CD4-positive, alpha-beta T cell treated with Interleukin-15 for 4 hours (primary cell): ENCODE results near the gene SHROOM4.

Experiments used
- DNase-seq: peaks from one replicate; pipeline ENCODE4 v3.0.0-alpha.2; 2020; ENCODE audit warnings: low spot score

SHROOM4 gene

DNA sequence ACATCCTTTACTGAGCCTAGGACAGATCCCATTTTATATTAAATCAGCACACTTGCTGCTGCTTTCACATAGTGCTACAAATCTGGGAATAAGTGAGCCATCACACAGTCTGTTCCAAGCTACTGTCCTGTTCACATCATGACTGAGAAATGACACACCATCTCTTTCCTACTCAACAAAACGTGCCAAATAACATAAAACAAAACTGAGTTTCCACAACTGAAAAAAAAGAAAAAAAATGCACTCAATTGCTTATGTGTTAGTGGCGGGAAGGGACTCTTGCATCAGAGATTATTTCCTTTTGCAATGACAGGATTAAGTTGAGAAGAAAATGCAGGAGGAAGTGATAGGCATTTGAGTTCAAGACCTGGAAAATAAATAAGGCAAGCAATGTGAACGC, 109.0 kb downstream of the SHROOM4 start:
- DNase-seq = no peak

DNA sequence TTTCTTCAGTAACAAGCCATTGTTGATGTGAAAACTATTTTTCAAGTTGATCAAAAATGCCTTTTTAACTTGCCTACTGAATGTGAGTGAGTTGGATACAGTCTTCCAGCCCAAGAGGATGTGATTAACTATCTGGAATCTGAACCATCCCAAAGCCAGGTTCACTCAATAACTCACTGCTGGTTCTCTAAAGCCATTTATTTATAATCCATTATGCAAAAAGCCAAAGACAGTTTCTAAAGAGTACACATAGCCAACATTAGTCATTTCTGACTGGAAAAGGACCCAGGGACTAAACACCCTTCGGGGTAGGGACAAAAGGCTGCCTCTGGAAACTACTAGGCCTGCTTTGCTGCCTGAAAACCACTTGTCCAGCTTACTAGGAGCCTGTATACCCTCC, 109.6 kb downstream of the SHROOM4 start:
- DNase-seq = no peak

DNA sequence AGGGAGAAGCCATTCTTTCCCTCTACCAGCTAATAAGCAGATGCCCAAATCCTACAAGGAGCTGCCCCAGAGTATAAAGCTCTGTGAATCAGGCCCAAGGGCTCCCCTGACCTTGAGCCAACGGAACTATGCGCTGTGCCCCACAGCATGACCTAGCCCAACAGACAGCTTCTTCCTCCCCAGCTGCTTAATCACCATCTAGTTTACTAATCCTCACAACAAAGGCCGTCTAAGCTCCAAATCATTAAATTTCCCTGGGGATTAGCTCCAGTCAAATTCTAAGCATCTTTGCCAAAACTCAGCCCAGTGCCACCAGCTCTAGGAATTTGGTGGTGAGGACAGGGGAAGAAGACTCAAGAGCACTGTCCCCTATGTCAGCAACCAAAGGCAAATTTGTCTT, 113.1 kb downstream of the SHROOM4 start:
- no peak for DNase-seq

DNA sequence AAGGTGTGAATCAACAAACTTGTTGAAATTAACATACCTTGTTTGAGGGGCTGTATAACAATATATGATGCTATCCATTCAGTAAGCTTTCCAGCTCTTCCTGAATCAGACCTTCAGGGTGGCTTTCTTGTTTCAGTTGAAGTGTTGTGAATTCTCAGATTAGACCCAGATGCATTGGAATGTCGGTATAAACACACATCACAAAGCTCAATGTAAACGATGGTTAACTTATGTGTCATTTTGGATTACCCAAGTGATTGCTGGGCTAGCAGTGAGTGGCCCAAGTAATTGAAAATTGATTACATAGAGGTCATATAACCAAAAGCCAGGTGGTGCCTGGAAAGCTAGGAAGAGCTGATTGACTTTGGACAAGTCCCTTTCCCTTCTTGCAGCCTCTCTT, 115.0 kb downstream of the SHROOM4 start:
- no peak for DNase-seq

DNA sequence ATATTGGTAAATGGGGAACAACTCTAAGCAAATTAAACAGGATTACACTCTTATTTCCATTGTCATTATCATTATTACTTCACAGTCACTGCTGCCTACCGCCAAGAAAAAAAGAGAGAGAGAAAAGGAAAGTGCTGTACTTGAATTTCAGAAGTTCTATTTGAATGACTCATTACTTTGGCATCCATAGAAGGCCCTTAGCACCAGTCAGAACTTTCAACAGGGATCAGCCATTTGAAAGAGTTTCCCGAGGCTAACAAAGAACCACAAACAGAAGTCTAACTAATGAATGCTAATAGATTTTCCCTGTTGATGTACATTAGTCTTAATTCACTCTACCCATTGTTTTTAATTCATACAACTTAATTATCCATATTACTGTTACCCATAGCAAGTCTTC, 116.3 kb downstream of the SHROOM4 start:
- DNase-seq = no peak

DNA sequence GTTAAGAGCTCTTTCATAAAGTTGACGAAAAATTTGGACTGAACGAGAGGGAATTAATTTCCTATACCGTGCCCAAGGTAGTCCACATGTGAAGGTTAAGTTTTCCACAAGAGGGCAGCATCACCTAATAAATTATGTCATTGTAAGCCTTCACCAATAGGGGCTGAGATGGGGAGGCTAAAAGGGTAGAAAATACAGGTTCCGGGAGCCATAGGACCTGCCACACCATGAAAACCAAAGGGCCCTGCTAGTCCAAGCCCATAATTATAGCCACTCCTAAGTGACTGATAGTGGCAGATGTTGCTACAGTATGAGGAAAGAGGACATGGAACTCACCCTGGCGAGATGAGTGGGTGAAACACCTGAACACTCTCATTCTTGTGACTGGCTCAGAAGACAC, 122.2 kb downstream of the SHROOM4 start:
- DNase-seq = peak; percentile 28

DNA sequence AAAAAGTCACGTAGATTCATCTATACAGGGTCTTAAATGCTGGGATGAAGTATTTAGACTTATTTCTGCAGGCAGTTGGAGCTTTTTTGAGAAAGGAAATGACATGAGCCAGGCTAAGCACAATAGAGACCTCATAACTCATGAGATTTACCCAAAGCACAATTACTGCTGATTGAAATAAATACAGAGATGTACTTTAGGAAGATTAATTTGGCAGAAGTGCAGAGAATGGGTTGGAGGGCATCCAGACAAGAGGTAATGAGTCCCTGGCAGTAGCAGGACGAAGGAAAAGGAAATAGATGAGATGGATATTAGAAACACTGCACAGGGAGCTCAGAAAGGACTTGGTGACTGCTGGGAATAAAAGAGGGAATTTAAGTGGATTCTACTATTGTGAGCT, 129.1 kb downstream of the SHROOM4 start:
- DNase-seq = no peak

DNA sequence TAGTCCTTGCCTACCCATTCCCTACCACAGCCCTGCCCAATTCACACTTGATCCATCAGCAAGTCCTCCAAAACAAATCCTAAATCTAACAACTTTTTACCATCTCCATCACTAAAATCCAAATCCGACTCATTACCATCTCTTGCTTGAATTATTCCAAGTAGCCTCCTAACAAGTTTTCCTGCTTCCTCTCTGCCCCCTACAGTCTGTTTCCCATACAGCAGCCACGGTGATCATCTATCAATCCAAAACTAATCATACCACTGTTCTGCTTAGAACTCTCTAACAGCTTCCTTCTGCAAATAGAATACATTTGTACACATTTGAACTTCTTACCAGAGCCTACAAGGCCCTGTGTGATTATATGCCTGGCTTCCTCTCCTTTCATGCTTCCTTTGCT, 133.0 kb downstream of the SHROOM4 start:
- no peak for DNase-seq

DNA sequence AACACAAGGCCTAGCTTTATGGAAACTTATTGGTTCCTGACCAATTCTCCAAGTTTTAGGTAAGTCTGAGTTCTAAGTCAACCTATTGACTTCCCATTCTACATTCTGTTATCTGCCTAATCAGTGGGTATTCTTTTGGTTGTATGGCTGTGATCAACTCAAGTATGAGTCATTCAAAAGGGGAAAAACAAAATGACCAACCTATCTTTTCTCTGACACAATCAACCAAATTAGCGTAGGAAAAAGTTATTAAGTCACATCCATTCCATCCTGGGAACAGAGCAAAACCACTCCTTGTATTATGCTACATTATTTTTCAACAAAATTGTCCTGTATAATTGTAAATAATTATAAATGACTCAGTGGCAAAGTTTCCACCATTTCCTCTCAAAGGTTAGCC, 136.2 kb downstream of the SHROOM4 start:
- DNase-seq = no peak

DNA sequence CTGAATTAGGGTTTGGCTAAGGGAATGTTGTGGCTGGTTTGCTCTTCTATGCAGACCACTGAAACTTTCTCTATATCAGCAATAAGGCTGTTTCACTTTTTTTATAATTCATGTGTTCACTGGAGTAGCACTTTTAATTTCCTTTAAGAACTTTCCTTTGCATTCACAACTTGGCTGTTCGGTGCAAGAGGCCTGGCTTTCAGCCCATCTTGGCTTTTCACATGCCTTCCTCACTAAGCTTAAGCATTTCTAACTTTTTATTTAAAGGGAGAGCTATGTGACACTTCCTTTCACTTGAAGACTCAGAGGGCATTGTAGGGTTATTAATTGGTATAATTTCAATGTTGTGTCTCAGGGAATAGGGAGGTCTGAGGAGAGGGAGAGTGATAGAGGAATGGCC, 142.3 kb downstream of the SHROOM4 start:
- no peak for DNase-seq

DNA sequence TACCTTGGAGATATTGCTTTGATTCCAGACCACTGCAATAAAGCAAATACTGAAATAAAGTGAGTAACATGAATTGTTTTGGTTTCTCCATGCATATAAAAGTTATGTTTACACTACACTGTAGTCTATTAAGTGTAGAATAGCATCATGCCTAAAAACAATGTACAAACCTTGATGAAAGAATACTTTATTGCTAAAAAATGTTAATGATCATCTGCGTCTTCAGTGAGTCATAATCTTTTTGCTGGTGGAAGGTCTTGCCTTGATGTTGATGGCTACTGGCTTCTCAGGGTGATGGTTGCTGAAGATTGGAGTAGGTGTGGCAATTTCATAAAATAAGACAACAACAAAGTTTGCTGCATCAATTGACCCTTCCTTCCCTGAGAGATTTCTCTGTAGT, 145.1 kb downstream of the SHROOM4 start:
- DNase-seq = no peak

DNA sequence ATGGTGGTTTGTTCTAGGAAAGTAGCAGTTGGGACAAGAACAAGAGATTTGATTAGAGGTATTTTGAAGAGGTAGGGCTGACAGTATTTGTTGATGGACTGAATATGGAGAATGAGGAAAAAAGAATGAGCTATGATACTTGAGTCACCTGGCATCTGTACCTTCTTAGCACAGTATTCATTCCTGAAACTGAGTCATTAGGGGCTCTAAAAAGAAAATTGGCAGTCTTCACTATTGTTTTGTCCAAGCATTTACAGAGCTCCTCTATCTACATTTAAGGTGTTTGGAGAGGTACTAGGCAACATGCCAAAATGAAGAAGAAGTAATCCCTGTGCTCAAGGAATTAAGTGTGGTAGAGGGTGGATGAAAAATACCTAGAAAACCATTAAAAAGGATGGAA, 165.8 kb downstream of the SHROOM4 start:
- DNase-seq = no peak

DNA sequence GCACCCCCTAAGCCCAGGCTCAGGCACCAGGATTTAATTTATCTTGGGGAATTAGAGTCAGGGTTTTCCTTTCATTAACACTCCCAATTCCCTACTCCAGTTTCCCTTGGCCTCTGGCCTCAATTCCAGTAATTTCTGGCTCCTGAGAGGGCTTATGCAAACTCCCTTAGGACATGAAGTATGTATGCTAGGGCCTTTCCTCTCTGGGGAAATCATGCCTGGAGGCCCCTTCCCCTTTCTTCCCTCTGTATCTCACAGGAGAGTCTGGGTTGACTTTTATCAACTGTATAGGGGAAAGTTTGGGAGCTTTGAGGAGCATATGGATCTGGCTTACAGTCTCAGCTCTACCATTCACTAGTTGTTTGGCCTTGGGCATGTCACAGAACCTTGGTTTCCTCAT, 169.5 kb downstream of the SHROOM4 start:
- no peak for DNase-seq

DNA sequence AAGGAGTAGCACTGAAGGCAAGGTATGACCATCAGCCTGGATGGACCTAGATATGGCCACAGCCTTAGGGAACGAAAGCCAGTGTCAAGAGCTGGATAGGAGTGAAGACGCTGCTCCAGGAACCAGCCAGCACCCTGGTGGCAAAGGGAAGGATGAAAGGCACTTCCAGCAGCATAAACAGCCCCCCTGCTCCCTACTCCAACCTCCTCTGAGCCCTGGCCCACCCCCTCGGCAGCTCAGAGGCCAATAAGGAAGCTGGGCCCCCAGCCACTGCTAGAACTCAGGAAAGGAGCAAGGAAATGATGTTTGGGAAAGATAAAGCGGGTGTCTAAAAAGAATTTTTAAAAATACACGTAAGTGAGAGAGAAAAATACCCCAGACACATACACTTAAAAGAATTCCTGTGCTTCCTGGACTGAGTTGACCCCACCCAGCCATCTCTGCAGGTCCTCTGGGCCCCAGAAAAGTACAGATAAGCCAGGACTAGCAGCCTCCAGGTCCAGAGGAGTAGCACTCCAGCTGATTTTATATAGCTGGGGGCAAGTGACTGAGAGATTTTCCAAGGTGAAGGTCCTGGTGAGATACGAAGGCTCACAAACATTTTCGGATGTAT, 170.4 kb downstream of the SHROOM4 start:
- no peak for DNase-seq

DNA sequence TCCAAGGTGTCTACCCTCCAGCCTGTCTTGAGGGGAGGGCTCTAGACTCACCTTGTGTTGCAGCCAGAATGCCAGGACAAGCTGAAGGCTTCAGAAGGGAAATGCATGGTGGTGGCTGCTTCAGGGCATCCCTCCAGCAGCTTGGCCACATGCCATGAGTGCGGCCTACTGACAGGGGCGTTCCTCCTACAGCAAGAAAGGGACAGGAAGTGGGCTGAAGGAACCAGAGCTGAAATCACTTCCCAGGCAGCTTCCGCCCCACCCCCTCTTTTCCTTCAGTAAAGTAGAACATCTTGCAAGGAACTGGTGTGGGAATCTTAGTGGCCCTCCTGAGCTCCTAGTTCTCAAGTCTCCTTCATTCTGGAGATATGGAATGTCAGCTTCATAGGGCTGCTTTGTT, 175.9 kb downstream of the SHROOM4 start:
- DNase-seq = no peak

DNA sequence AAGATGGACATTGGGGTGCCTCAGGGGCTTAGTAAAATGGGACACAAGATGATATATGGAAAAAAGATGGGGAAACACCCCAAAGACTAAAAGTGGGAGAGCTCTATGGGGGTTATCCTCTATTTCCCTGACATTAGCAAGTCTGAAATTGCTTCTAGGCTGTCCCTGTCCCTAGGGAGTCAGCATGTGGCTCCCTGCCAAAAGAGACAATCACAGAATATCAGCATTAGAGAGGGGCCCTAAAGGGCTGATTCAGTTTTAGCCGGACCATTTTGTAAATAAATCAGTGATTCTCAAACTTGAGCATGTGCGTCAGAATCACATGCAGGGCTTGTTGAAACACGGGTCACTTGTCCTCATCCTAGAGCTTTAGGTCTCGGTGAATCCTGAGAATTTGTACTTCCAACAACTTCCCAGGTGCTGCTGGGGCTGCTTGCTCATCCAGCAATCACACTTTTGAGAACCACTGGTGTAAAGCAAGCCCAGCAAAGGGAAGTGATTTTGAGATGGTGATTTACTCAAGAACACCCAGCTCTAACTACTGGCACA, 178.1 kb downstream of the SHROOM4 start:
- no peak for DNase-seq

DNA sequence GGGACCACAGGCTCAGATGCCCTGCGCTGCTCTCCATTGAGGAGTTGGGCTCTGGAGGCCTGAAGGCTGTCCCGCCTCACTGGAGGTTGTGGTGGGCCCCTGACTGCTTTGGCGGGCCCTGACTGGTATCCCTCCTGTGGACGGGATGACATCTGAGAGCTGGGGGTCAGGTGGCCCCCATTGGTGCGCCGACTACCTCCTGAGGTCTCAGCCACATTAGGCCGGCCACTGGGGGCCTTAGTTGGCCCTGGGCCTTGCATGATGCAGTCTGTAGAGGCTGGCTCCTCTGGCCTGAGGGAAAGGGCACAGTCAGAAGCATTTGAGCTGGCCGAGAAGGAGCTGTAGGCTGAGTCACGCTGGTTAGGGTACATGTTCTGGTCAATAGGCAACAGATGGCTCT, 178.8 kb downstream of the SHROOM4 start:
- no peak for DNase-seq

DNA sequence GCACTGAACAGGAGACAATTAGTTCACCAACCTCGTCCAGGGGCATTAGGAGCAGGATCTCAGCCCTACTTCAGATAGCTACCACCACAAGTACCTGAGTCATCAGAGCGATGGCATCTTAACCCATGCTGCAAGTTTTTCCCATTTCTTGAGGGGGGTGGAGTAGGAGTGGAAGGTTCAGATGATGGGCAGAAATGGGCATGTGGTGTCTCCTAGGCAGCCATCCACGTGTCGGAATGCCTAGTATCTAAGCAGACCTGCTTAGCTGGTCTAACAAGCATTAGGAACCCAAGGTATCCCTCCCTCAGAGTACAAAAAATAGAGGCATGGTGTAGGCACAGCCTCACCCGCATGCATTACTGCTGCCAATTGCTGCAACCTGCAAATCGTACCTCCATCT, 184.2 kb downstream of the SHROOM4 start:
- no peak for DNase-seq

DNA sequence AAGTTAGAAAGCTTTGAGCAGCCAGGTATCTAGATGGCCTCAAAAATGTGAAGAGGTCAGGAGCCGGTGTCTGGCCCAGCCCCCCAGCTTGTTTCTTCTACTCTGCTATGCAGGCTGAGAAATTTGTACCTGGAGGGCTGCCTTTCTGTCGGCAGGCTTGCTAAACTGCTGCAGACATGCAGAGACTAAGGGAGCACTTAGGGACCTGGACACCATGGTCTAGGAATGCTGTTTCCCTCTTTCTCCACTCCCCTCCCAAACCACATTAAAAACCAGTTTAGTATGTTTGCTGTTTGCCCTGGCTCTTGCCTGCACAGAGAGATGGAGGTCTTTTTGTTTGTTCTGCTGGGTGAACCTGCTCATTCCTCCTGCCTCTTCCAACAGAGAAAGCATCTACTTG, 186.3 kb downstream of the SHROOM4 start:
- DNase-seq = no peak

DNA sequence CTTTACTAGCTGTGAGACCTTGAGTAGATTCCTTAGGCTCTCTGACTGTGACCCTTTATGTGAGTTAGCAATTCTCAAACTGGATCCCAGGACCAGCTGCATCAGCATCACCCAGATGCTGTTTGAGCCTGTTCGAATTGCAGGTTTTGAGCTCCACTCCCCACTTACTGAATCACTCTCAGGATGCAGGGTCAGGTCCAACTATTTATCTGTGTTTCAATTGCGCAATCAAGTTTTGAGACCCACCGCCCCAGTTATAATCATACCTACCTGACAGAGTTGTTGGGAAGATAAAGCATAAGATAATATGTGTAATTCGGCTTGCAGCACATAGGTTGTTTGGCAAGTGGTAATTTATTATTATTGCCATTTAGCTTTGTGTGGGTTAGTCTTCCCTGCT, 187.6 kb downstream of the SHROOM4 start:
- no peak for DNase-seq

DNA sequence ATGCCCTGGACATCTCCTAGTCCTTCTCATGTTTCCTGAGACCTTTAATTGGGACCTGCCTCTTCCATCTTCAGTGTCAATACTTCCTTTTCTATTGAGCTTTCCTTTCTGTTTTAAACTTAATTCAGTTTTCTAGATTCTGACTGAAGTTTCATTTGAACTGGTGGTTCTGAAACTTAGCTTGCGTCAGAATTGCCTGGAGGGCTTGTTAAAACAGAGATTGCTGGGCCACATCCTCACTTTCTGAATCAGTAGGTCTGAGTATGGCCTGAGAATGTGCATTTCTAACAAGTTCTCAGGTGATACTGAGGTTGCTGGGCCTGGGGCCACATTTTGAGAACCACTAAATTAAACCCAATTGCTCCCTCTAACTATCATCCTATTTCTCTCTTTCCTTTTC, 191.2 kb downstream of the SHROOM4 start:
- no peak for DNase-seq

DNA sequence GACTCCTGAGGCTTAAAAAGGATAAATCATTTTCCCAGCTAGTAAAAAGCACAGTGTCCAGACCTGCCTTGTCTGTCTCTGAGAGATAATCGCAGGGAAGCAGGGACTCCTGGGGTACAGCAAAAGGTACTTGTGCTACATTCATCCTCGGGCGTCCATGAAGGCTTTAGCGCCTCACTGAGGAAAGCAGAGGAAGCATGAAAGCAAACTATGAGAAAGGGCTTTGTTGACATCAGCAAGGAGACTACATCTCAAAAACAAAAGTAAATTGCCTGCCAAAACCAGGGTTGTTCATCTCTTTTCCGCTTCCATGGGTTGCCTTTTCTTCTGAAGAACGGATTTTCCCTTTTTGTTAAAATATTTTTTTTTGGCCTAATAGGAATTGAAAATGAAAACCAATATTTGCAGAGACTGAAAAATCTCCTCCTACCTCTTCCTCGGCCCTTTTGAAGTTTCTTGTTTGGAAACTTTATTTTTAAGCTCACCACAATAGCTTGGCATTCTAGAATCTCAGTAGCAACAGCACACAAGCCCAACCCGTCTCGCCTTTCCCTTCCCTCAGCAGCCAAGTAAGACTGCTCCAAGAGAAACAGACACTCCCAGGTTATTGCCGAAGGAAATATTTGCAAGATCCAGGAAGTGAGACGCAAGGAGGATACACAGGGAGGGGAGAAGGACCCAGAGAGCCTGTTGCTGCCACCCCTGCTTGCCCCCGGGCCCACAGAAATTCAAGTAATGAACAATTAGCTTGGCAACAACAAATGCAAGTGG, 195.0 kb downstream of the SHROOM4 start:
- DNase-seq = no peak

DNA sequence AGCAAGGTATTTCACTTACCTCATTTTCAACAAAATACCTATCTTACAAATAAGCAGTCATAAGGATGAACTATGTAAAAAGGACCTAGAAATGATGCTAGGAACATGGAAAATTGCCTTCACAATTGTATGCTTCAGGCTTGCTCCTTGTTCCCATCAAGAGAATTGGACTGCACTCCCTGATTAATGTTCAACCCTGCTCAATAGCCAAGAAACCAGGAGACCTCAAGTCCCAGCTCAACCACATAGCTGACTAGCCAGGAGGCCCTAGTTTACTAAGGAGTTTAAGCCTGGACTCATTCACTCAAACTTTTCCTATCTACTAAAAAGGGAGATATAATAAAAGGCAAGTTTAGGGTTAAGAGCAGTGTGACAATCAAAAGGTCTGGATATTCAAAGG, 196.8 kb downstream of the SHROOM4 start:
- DNase-seq = no peak
